Pancreas (tissue), 10 donors: ENCODE measurements around the gene PAPSS1. TPM values are rescaled to one million over a fixed set of nuclear protein-coding genes. Genes with fewer than 3 reads are reported as not detected.

Experiments used
- ATAC-seq, 4 donors: fragments of 200-7000 bp; cut with Tn5 transposase; one replicate each; pipeline versions ENCODE4 v1.8.0 to v1.9.1; 2020; ENCODE audit warnings: mild to moderate bottlenecking in 4 of 4, moderate library complexity in 4 of 4
- DNase-seq, 6 donors: peaks; one replicate each; pipeline ENCODE4 v3.0.0-alpha.2; 2020
- FAIRE-seq: peaks from 2 replicates; lab custom pipeline; 2012; peaks lifted over from hg19 to GRCh38; lab: Jason Lieb, UNC
- H3K27ac ChIP-seq, 4 donors: fragments of 200-600 bp; sonication (generic); 1 replicate in 3 of 4; 2 replicates in 1 of 4; pipeline versions ENCODE4 v1.5.0 to v1.8.0; 2020
- H3K27me3 ChIP-seq, 4 donors: fragments of 200-600 bp; one replicate each; pipeline ENCODE4 v1.8.0; 2021
- H3K36me3 ChIP-seq, 3 donors: fragments of 200-600 bp; sonication (generic) in 1 of 3; one replicate each; pipeline versions ENCODE4 v1.5.0 to v1.8.0; 2020 to 2021
- H3K4me1 ChIP-seq, 3 donors: fragments of 200-600 bp; one replicate each; pipeline ENCODE4 v1.8.0; 2021
- H3K4me3 ChIP-seq, 4 donors: fragments of 200-600 bp; sonication (generic) in 2 of 4; one replicate each; pipeline versions ENCODE4 v1.5.0 to v1.8.0; 2020 to 2021
- H3K9me3 ChIP-seq, 4 donors: fragments of 200-600 bp; one replicate each; pipeline ENCODE4 v1.8.0; 2021
- CTCF ChIP-seq, 4 donors: fragments of 200-600 bp; sonication (generic) in 3 of 4; IDR thresholded peaks; one replicate each; pipeline versions ENCODE4 v1.5.0 to v1.8.0; 2021; ENCODE audit warnings: antibody characterized with exemption in 4 of 4
- WGBS, 2 donors: extraction: QIAGEN DNeasy Blood & Tissue Kit; methylation state at CpG; one replicate each; pipeline ENCODE4 v1.1.7; 2013; 5-methylcytosine and 5-hydroxymethylcytosine counted together
- intact Hi-C, 3 donors: fragments of 100-400 bp; cut with DNase I; formaldehyde crosslinking; loops; one replicate each; pipeline versions ENCODE4 v1.11.1 to v1.14.2; 2022
- polyA plus RNA-seq, 2 donors: library from polyadenylated mRNA; stranded (reverse); fragments of 200-250 nt; gene quantifications; one replicate each; pipeline ENCODE4 v1.2.3, GENCODE V29; 2013
- total RNA-seq, 6 donors: library from RNA; stranded (reverse); fragmentation: NEBNext Ultra II Directional in 4 of 6; extraction: Animal tissue kit (Norgen Biotek cat#: 25700) in 4 of 6; gene quantifications; one replicate each; pipeline versions ENCODE4 v1.2.1 to v1.2.4, GENCODE V29; 2021 to 2023
- donor health status: healthy with polysubstance abuse.
- donor health status: DM: no; HTN: no; CAD: no; lungs with moderate emphysema.
- donor health status: DM: no; HTN: no; CAD: no.
- donor health status: control.
- donor health status: control.
- donor health status: Bipolar disorder and iron deficiency.
- donor health status: DM: yes; HTN: yes; CAD: no.
- donor health status: DM: no; HTN: no; CAD: no.
- donor health status: DM: no; HTN: no; CAD: no.
- donor health status: DM: yes; HTN: yes; CAD: no.

Gene PAPSS1
- total and polyA plus RNA-seq, 8 donors, result 19.1 to 45.1 (median 25.8) TPM

- no peak for ATAC-seq
- no peak for FAIRE-seq
- no peaks in the 10 kb centered on the region for H3K27me3 ChIP-seq
- no peak for DNase-seq
- TF ChIP-seq CTCF (IDR thresholded peaks at IDR 0.05), result no peak
- H3K4me3 ChIP-seq, result no peak overlapping the region
- no peaks in the 10 kb centered on the region for H3K4me1 ChIP-seq
- no peak overlapping the region for H3K27ac ChIP-seq
- intact Hi-C loops, result no loop called here
- no peaks in the 10 kb centered on the region for H3K36me3 ChIP-seq
- H3K9me3 ChIP-seq, result no peaks in the 10 kb centered on the region
Measured at GRCh38 chr4:107600983-107601382, 119.1 kb downstream of the PAPSS1 start.

- no peaks in the 10 kb centered on the region for H3K36me3 ChIP-seq
- no peaks in the 10 kb centered on the region for H3K4me1 ChIP-seq
- 54 to 62% methylated on average over 2 of the region's 2 CpGs for WGBS, 2 donors
- TF ChIP-seq CTCF (IDR thresholded peaks at IDR 0.05), result no peak
- no peak overlapping the region for H3K4me3 ChIP-seq
- H3K9me3 ChIP-seq, result no peaks in the 10 kb centered on the region
- no peak for DNase-seq
- no peak for ATAC-seq
- no peak overlapping the region for H3K27ac ChIP-seq
- intact Hi-C loops, result no loop called here
- H3K27me3 ChIP-seq, result no peaks in the 10 kb centered on the region
- FAIRE-seq, result no peak
Measured at GRCh38 chr4:107600436-107600835, 119.6 kb downstream of the PAPSS1 start.

GRCh38 chr4:107599841-107600240 lies 120.2 kb downstream of the PAPSS1 start:
- H3K4me1 ChIP-seq, result no peaks in the 10 kb centered on the region
- no peak for TF ChIP-seq CTCF (IDR thresholded peaks at IDR 0.05)
- WGBS, 2 donors, result 30% methylated on average over 3 of the region's 3 CpGs

GRCh38 chr4:107593230-107593629 lies 126.8 kb downstream of the PAPSS1 start:
- Histone ChIP-seq H3K27me3 (no peaks in the 10 kb centered on the region), H3K36me3 (no peaks in the 10 kb centered on the region), H3K9me3 (no peaks in the 10 kb centered on the region), H3K4me1 (no peaks in the 10 kb centered on the region), H3K27ac (no peak overlapping the region), H3K4me3 (no peak overlapping the region)
- TF ChIP-seq CTCF (IDR thresholded peaks at IDR 0.05), result no peak
- WGBS, 2 donors, result 77 to 78% methylated on average over 1 of the region's 1 CpG
- no peak for DNase-seq
- intact Hi-C loops, result no loop called here
- no peak for FAIRE-seq
- ATAC-seq, result no peak

More at GRCh38 chr4:107599841-107600240, 120.2 kb downstream of the PAPSS1 start:
- no peak overlapping the region for H3K4me3 ChIP-seq
- ATAC-seq (no peak), DNase-seq (no peak), FAIRE-seq (no peak)
- no peaks in the 10 kb centered on the region for H3K36me3 ChIP-seq
- H3K9me3 ChIP-seq, result no peaks in the 10 kb centered on the region
- intact Hi-C loops, result no loop called here
- no peak overlapping the region for H3K27ac ChIP-seq
- no peaks in the 10 kb centered on the region for H3K27me3 ChIP-seq

GRCh38 chr4:107592519-107592918 lies 127.5 kb downstream of the PAPSS1 start:
- no peak for TF ChIP-seq CTCF (IDR thresholded peaks at IDR 0.05)
- 81 to 83% methylated on average over 2 of the region's 2 CpGs for WGBS, 2 donors
- no peak for DNase-seq
- intact Hi-C loops, result no loop called here
- H3K36me3 ChIP-seq, result no peaks in the 10 kb centered on the region
- no peak overlapping the region for H3K4me3 ChIP-seq
- H3K27me3 ChIP-seq, result no peaks in the 10 kb centered on the region
- no peaks in the 10 kb centered on the region for H3K9me3 ChIP-seq
- ATAC-seq, result no peak
- no peaks in the 10 kb centered on the region for H3K4me1 ChIP-seq
- FAIRE-seq, result no peak
- no peak overlapping the region for H3K27ac ChIP-seq
